Activated T-helper 1 cell treated with anti-CD3 and anti-CD28 coated beads, Interleukin-12 subunit alpha, Interleukin-12 subunit beta, Interleukin-2, Interleukin-4 antibody, amounts not matched to agents 30 ng/mL and 10 ng/mL and 1 ng/mL, durations not matched to agents 14 hours and 24 hours and 36 hours (primary cell): Measurements from ENCODE around the gene SDF4. TPM values are rescaled to one million over a fixed set of nuclear protein-coding genes. Genes with fewer than 3 reads are reported as not detected.
"Not testable (repeated sequence)": the region's sequence is repeated elsewhere in the genome, so short reads cannot be mapped to it uniquely, and the experiment has no call there.

Experiments
- DNase-seq: peaks from one replicate; pipeline ENCODE4 v3.0.0; 2021; ENCODE audit warnings: low spot score
- H3K27ac Mint-ChIP-seq: one replicate; pipeline ENCODE4 v1.8.0; 2021; ENCODE audit warnings: mild to moderate bottlenecking, mixed read lengths
- H3K27me3 Mint-ChIP-seq: one replicate; pipeline ENCODE4 v1.8.0; 2022; ENCODE audit warnings: mild to moderate bottlenecking, moderate library complexity, mixed read lengths; ENCODE audit not compliant: insufficient read depth
- H3K36me3 Mint-ChIP-seq: one replicate; pipeline ENCODE4 v1.8.0; 2021; ENCODE audit warnings: low read depth, mixed read lengths
- H3K4me1 Mint-ChIP-seq: one replicate; pipeline ENCODE4 v1.8.0; 2021; ENCODE audit warnings: low read depth, mixed read lengths
- H3K4me3 Mint-ChIP-seq: one replicate; pipeline ENCODE4 v1.8.0; 2021; ENCODE audit warnings: mild to moderate bottlenecking, moderate library complexity, mixed read lengths
- H3K9me3 Mint-ChIP-seq: one replicate; pipeline ENCODE4 v1.8.0; 2021; ENCODE audit warnings: mixed read lengths
- intact Hi-C: fragments of 100-400 bp; cut with micrococcal nuclease; formaldehyde crosslinking; loops from one replicate; pipeline ENCODE4 v1.15.1; 2024
- total RNA-seq: library from RNA; stranded (reverse); gene quantifications from 2 replicates; pipeline ENCODE4 v1.2.3, GENCODE V29; 2022

SDF4 gene
- total RNA-seq, 1 donor from 2014 or later, result 202 TPM

- Mint-ChIP-seq H3K27ac (no peak overlapping the region), H3K9me3 (no peaks in the 10 kb centered on the region), H3K4me1 (no peaks in the 10 kb centered on the region), H3K4me3 (no peak overlapping the region), H3K27me3 (peaks cover 10% of the 10 kb centered on the region), H3K36me3 (no peaks in the 10 kb centered on the region)
- intact Hi-C loops, result no loop called here
- DNase-seq, result no peak
Observed at GRCh38 chr1:1182491-1183220, 49.1 kb downstream of the SDF4 start.

- intact Hi-C loops, result no loop called here
- no peak overlapping the region for H3K27ac Mint-ChIP-seq
- H3K4me3 Mint-ChIP-seq, result no peak overlapping the region
- no peaks in the 10 kb centered on the region for H3K36me3 Mint-ChIP-seq
- H3K4me1 Mint-ChIP-seq, result no peaks in the 10 kb centered on the region
- H3K9me3 Mint-ChIP-seq, result no peaks in the 10 kb centered on the region
- peaks cover 10% of the 10 kb centered on the region for H3K27me3 Mint-ChIP-seq
- no peak for DNase-seq
Observed at GRCh38 chr1:1181938-1182410, 49.8 kb downstream of the SDF4 start.

- H3K36me3 Mint-ChIP-seq, result no peaks in the 10 kb centered on the region
- intact Hi-C loops, result no loop called here
- no peak for DNase-seq
- H3K27ac Mint-ChIP-seq, result peak overlapping the region; percentile 61
- H3K9me3 Mint-ChIP-seq, result no peaks in the 10 kb centered on the region
- H3K27me3 Mint-ChIP-seq, result peaks cover 10% of the 10 kb centered on the region
- no peak overlapping the region for H3K4me3 Mint-ChIP-seq
- H3K4me1 Mint-ChIP-seq, result no peaks in the 10 kb centered on the region
Observed at GRCh38 chr1:1181129-1181937, 50.5 kb downstream of the SDF4 start.

- Mint-ChIP-seq H3K9me3 (no peaks in the 10 kb centered on the region), H3K27ac (no peak overlapping the region), H3K36me3 (no peaks in the 10 kb centered on the region), H3K4me3 (no peak overlapping the region), H3K4me1 (no peaks in the 10 kb centered on the region), H3K27me3 (peaks cover 6% of the 10 kb centered on the region)
- intact Hi-C loops, result no loop called here
- no peak for DNase-seq
Observed at GRCh38 chr1:1179983-1180861, 51.6 kb downstream of the SDF4 start.

- Mint-ChIP-seq H3K4me3 (no peak overlapping the region), H3K27ac (no peak overlapping the region), H3K9me3 (no peaks in the 10 kb centered on the region), H3K4me1 (no peaks in the 10 kb centered on the region), H3K36me3 (no peaks in the 10 kb centered on the region), H3K27me3 (peaks cover 8% of the 10 kb centered on the region)
- no peak for DNase-seq
- intact Hi-C loops, result no loop called here
Observed at GRCh38 chr1:1179346-1179982, 52.3 kb downstream of the SDF4 start.

GRCh38 chr1:1178794-1179331 lies 52.9 kb downstream of the SDF4 start:
- Mint-ChIP-seq H3K9me3 (no peaks in the 10 kb centered on the region), H3K36me3 (no peaks in the 10 kb centered on the region), H3K27ac (no peak overlapping the region), H3K27me3 (peaks cover 8% of the 10 kb centered on the region), H3K4me3 (no peak overlapping the region), H3K4me1 (no peaks in the 10 kb centered on the region)
- intact Hi-C loops, result no loop called here
- DNase-seq, result no peak

GRCh38 chr1:1177452-1178206 lies 54.2 kb downstream of the SDF4 start:
- no peaks in the 10 kb centered on the region for H3K4me1 Mint-ChIP-seq
- intact Hi-C loops, result no loop called here
- H3K9me3 Mint-ChIP-seq, result no peaks in the 10 kb centered on the region
- H3K27ac Mint-ChIP-seq, result no peak overlapping the region
- H3K4me3 Mint-ChIP-seq, result no peak overlapping the region
- no peak for DNase-seq
- H3K36me3 Mint-ChIP-seq, result no peaks in the 10 kb centered on the region
- peaks cover 9% of the 10 kb centered on the region for H3K27me3 Mint-ChIP-seq

GRCh38 chr1:1176931-1177330 lies 54.9 kb downstream of the SDF4 start:
- Mint-ChIP-seq H3K4me1 (peaks cover 5% of the 10 kb centered on the region), H3K27me3 (peaks cover 7% of the 10 kb centered on the region), H3K36me3 (no peaks in the 10 kb centered on the region), H3K27ac (no peak overlapping the region), H3K4me3 (no peak overlapping the region), H3K9me3 (no peaks in the 10 kb centered on the region)
- no peak for DNase-seq
- intact Hi-C loops, result no loop called here

GRCh38 chr1:1176063-1176761 lies 55.6 kb downstream of the SDF4 start:
- H3K4me1 Mint-ChIP-seq, H3K27me3 Mint-ChIP-seq, H3K27ac Mint-ChIP-seq, H3K9me3 Mint-ChIP-seq, H3K36me3 Mint-ChIP-seq, DNase-seq, H3K4me3 Mint-ChIP-seq, intact Hi-C loops: not testable (repeated sequence)

GRCh38 chr1:1175221-1176062 lies 56.4 kb downstream of the SDF4 start:
- no peak for DNase-seq
- intact Hi-C loops, result no loop called here
- no peak overlapping the region for H3K27ac Mint-ChIP-seq
- H3K4me1 Mint-ChIP-seq, result peaks cover 6% of the 10 kb centered on the region
- no peak overlapping the region for H3K4me3 Mint-ChIP-seq
- no peaks in the 10 kb centered on the region for H3K9me3 Mint-ChIP-seq
- H3K27me3 Mint-ChIP-seq, result peaks cover 5% of the 10 kb centered on the region
- H3K36me3 Mint-ChIP-seq, result no peaks in the 10 kb centered on the region
